ENCODE results near the gene MCM3AP.
"Not testable (repeated sequence)": the region's sequence is repeated elsewhere in the genome, so short reads cannot be mapped to it uniquely, and the experiment has no call there.

Gene MCM3AP

GRCh38 chr21:46243325-46243724, 42.1 kb downstream of the MCM3AP start:
- no peak overlapping the region for H3K4me3 ChIP-seq (ENCODE audit: low read depth, low read length)
- H3K4me1 ChIP-seq (ENCODE audit: control insufficient read depth, insufficient read depth, low read length, unreplicated experiment) = no peaks in the 10 kb centered on the region
- peaks cover 59% of the 10 kb centered on the region for H3K36me3 ChIP-seq (ENCODE audit: insufficient read depth, low read length)
- H3K27me3 ChIP-seq (ENCODE audit: insufficient read depth, low read length) = no peaks in the 10 kb centered on the region
- no peak overlapping the region for H3K27ac ChIP-seq (ENCODE audit: low read depth, low read length)
- no peak overlapping the region for H2AFZ ChIP-seq (ENCODE audit: low read length, unreplicated experiment)
- no peaks in the 10 kb centered on the region for H3K79me2 ChIP-seq (ENCODE audit: control insufficient read depth, insufficient read depth, low read length, unreplicated experiment)

GRCh38 chr21:46241577-46241976, 43.8 kb downstream of the MCM3AP start:
- not testable (repeated sequence) for H3K27me3 ChIP-seq (ENCODE audit: insufficient read depth, low read length); H3K4me3 ChIP-seq (ENCODE audit: low read depth, low read length); H3K27ac ChIP-seq (ENCODE audit: low read depth, low read length); H2AFZ ChIP-seq (ENCODE audit: low read length, unreplicated experiment); H3K79me2 ChIP-seq (ENCODE audit: control insufficient read depth, insufficient read depth, low read length, unreplicated experiment); H3K4me1 ChIP-seq (ENCODE audit: control insufficient read depth, insufficient read depth, low read length, unreplicated experiment)
- peaks cover 61% of the 10 kb centered on the region for H3K36me3 ChIP-seq (ENCODE audit: insufficient read depth, low read length)

- Histone ChIP-seq H3K4me1 (ENCODE audit: control insufficient read depth, insufficient read depth, low read length, unreplicated experiment) (no peaks in the 10 kb centered on the region), H3K4me3 (ENCODE audit: low read depth, low read length) (no peak overlapping the region), H3K36me3 (ENCODE audit: insufficient read depth, low read length) (peaks cover 68% of the 10 kb centered on the region), H2AFZ (ENCODE audit: low read length, unreplicated experiment) (no peak overlapping the region), H3K27ac (ENCODE audit: low read depth, low read length) (no peak overlapping the region), H3K27me3 (ENCODE audit: insufficient read depth, low read length) (no peaks in the 10 kb centered on the region), H3K79me2 (ENCODE audit: control insufficient read depth, insufficient read depth, low read length, unreplicated experiment) (no peaks in the 10 kb centered on the region)
These were observed 45.5 kb downstream of the MCM3AP start for GRCh38 chr21:46239817-46240325.

GRCh38 chr21:46237474-46237873, 47.9 kb downstream of the MCM3AP start:
- Histone ChIP-seq H3K27me3 (ENCODE audit: insufficient read depth, low read length) (no peaks in the 10 kb centered on the region), H2AFZ (ENCODE audit: low read length, unreplicated experiment) (no peak overlapping the region), H3K27ac (ENCODE audit: low read depth, low read length) (no peak overlapping the region), H3K4me3 (ENCODE audit: low read depth, low read length) (no peak overlapping the region), H3K36me3 (ENCODE audit: insufficient read depth, low read length) (peaks cover 60% of the 10 kb centered on the region), H3K79me2 (ENCODE audit: control insufficient read depth, insufficient read depth, low read length, unreplicated experiment) (no peaks in the 10 kb centered on the region), H3K4me1 (ENCODE audit: control insufficient read depth, insufficient read depth, low read length, unreplicated experiment) (no peaks in the 10 kb centered on the region)

GRCh38 chr21:46234436-46234950, 50.9 kb downstream of the MCM3AP start:
- no peak overlapping the region for H2AFZ ChIP-seq (ENCODE audit: low read length, unreplicated experiment)
- H3K27me3 ChIP-seq (ENCODE audit: insufficient read depth, low read length) = no peaks in the 10 kb centered on the region
- H3K36me3 ChIP-seq (ENCODE audit: insufficient read depth, low read length) = peaks cover 44% of the 10 kb centered on the region
- H3K4me1 ChIP-seq (ENCODE audit: control insufficient read depth, insufficient read depth, low read length, unreplicated experiment) = peaks cover 9% of the 10 kb centered on the region
- H3K79me2 ChIP-seq (ENCODE audit: control insufficient read depth, insufficient read depth, low read length, unreplicated experiment) = no peaks in the 10 kb centered on the region
- no peak overlapping the region for H3K4me3 ChIP-seq (ENCODE audit: low read depth, low read length)
- H3K27ac ChIP-seq (ENCODE audit: low read depth, low read length) = no peak overlapping the region

- Histone ChIP-seq H3K4me3 (ENCODE audit: low read depth, low read length) (peak overlapping the region; percentile 94), H3K27me3 (ENCODE audit: insufficient read depth, low read length) (no peaks in the 10 kb centered on the region), H3K4me1 (ENCODE audit: control insufficient read depth, insufficient read depth, low read length, unreplicated experiment) (peaks cover 24% of the 10 kb centered on the region), H3K36me3 (ENCODE audit: insufficient read depth, low read length) (peaks cover 23% of the 10 kb centered on the region), H3K79me2 (ENCODE audit: control insufficient read depth, insufficient read depth, low read length, unreplicated experiment) (peaks cover 26% of the 10 kb centered on the region), H3K27ac (ENCODE audit: low read depth, low read length) (no peak overlapping the region), H2AFZ (ENCODE audit: low read length, unreplicated experiment) (no peak overlapping the region)
These were observed 55.5 kb downstream of the MCM3AP start for GRCh38 chr21:46229923-46230260.

- peaks cover 24% of the 10 kb centered on the region for H3K4me1 ChIP-seq (ENCODE audit: control insufficient read depth, insufficient read depth, low read length, unreplicated experiment)
These were observed 56.1 kb downstream of the MCM3AP start for GRCh38 chr21:46229133-46229922.

GRCh38 chr21:46228345-46229051, 56.9 kb downstream of the MCM3AP start, which contains the start of gene LSS:
Gene LSS, minus strand, starts transcription at chr21:46228774. Its CDS starts 29 bp downstream, at chr21:46228745.
- Histone ChIP-seq H3K4me3 (ENCODE audit: low read depth, low read length) (peak within 1 kb of the TSS; percentile 94), H3K4me1 (ENCODE audit: control insufficient read depth, insufficient read depth, low read length, unreplicated experiment) (peaks cover 24% of the 10 kb centered on the region), H3K27ac (ENCODE audit: low read depth, low read length) (peak within 1 kb of the TSS; percentile 89; the same call in 1 of the 2 replicates), H3K27me3 (ENCODE audit: insufficient read depth, low read length) (no peaks in the 10 kb centered on the region), H2AFZ (ENCODE audit: low read length, unreplicated experiment) (peak within 1 kb of the TSS; percentile 95), H3K36me3 (ENCODE audit: insufficient read depth, low read length) (peaks cover 9% of the 10 kb centered on the region; the same call in 1 of the 2 replicates), H3K79me2 (ENCODE audit: control insufficient read depth, insufficient read depth, low read length, unreplicated experiment) (peaks cover 31% of the 10 kb centered on the region)

More at GRCh38 chr21:46229133-46229922, 56.1 kb downstream of the MCM3AP start:
- Histone ChIP-seq H3K79me2 (ENCODE audit: control insufficient read depth, insufficient read depth, low read length, unreplicated experiment) (peaks cover 31% of the 10 kb centered on the region), H3K36me3 (ENCODE audit: insufficient read depth, low read length) (peaks cover 18% of the 10 kb centered on the region), H2AFZ (ENCODE audit: low read length, unreplicated experiment) (peak overlapping the region; percentile 95), H3K27ac (ENCODE audit: low read depth, low read length) (no peak overlapping the region), H3K4me3 (ENCODE audit: low read depth, low read length) (peak overlapping the region; percentile 94), H3K27me3 (ENCODE audit: insufficient read depth, low read length) (no peaks in the 10 kb centered on the region)

- H3K27ac ChIP-seq (ENCODE audit: low read depth, low read length) = peak overlapping the region; percentile 89; the same call in 1 of the 2 replicates
- no peaks in the 10 kb centered on the region for H3K27me3 ChIP-seq (ENCODE audit: insufficient read depth, low read length)
- peaks cover 24% of the 10 kb centered on the region for H3K4me1 ChIP-seq (ENCODE audit: control insufficient read depth, insufficient read depth, low read length, unreplicated experiment)
- H3K4me3 ChIP-seq (ENCODE audit: low read depth, low read length) = peak overlapping the region; percentile 83
- H3K36me3 ChIP-seq (ENCODE audit: insufficient read depth, low read length) = peaks cover 9% of the 10 kb centered on the region; the same call in 1 of the 2 replicates
- peaks cover 32% of the 10 kb centered on the region for H3K79me2 ChIP-seq (ENCODE audit: control insufficient read depth, insufficient read depth, low read length, unreplicated experiment)
- peak overlapping the region; percentile 2 for H2AFZ ChIP-seq (ENCODE audit: low read length, unreplicated experiment)
These were observed 57.5 kb downstream of the MCM3AP start for GRCh38 chr21:46227811-46228344.

GRCh38 chr21:46226920-46227599, 58.4 kb downstream of the MCM3AP start:
- H3K79me2 ChIP-seq (ENCODE audit: control insufficient read depth, insufficient read depth, low read length, unreplicated experiment) = peaks cover 38% of the 10 kb centered on the region

More at GRCh38 chr21:46226920-46227599, 58.4 kb downstream of the MCM3AP start:
- H3K4me1 ChIP-seq (ENCODE audit: control insufficient read depth, insufficient read depth, low read length, unreplicated experiment) = peaks cover 24% of the 10 kb centered on the region
- peaks cover 6% of the 10 kb centered on the region; the same call in 1 of the 2 replicates for H3K36me3 ChIP-seq (ENCODE audit: insufficient read depth, low read length)
- peak overlapping the region; percentile 83 for H3K4me3 ChIP-seq (ENCODE audit: low read depth, low read length)
- no peaks in the 10 kb centered on the region for H3K27me3 ChIP-seq (ENCODE audit: insufficient read depth, low read length)
- no peak overlapping the region for H2AFZ ChIP-seq (ENCODE audit: low read length, unreplicated experiment)
- peak overlapping the region; percentile 89 for H3K27ac ChIP-seq (ENCODE audit: low read depth, low read length)
